HG03066 (cell line): ENCODE measurements around the gene PDE3B.
"Not testable (repeated sequence)": the region's sequence is repeated elsewhere in the genome, so short reads cannot be mapped to it uniquely, and the experiment has no call there.

ENCODE experiments used
- ATAC-seq: cut with Tn5 transposase; IDR thresholded peaks from one replicate; pipeline ENCODE4 v1.9.1; 2021; ENCODE audit warnings: low read depth; ENCODE audit not compliant: unreplicated experiment

PDE3B gene

DNA sequence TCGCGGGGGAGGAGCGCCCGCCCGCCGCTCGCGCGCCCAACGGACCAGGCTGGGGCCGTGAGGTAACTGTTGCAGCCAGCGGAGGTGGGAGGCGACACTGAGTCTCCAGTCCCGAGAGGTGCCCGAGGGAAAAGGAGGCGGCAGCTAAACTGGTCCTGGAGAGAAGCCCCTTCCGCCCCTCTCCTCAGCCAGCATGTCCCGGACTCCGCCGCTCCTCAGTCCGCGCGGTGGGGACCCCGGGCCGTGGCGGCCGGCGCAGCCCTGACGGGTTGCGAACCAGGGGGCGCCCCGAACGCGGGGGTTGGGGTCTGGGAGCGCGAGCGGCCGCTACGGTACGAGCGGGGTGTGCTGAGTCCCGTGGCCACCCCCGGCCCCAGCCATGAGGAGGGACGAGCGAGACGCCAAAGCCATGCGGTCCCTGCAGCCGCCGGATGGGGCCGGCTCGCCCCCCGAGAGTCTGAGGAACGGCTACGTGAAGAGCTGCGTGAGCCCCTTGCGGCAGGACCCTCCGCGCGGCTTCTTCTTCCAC, at the start of gene PDE3B:
TSS of gene PDE3B (plus strand) at position 108 of the 529 bp plus-strand sequence. CDS start at position 380, 272 bp downstream.
- ATAC-seq = peak; percentile 70

- not testable (repeated sequence) for ATAC-seq
Observed at GRCh38 chr11:14595261-14595660, 48.3 kb upstream of the PDE3B start.

DNA sequence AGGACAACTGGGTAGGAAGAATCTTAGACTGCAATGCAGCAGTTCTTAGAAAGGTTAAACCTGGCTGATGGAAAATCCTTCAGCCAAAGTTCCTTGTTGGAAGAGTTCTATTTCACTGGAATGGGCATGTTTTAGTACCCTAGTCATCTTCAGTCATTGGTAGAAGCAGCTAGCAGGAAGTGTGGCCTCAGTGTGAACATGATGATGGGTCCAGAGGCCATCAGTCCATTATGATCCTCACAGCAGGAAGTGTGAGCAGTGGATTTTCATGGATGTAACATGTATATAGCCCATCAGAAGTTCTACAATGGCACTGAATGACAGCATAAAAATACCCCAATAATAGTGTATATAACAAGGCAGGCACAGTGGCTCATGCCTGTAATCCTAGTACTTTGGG, 35.9 kb upstream of the PDE3B start:
- ATAC-seq = no peak

GRCh38 chr11:14609902-14610301, 33.7 kb upstream of the PDE3B start:
- ATAC-seq = no peak

DNA sequence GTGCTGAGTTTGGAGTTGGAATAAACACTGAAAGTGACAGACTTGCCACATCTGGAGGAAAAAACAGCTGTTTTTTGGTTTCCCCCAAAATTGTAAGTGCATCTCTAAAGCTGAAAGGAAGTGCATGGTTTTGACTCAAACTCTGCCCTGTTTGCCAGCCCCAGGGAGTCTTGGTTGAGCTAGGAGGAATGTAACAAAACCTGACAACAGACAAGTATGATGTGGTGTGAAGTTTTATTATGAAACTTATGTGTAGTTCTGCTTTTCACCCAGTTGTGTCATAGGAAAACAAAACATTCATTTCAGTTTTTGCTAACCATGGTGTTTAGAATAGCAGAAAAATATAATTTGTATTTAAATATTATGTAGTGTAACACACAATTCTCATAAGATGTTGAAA, 31.7 kb upstream of the PDE3B start:
- no peak for ATAC-seq

GRCh38 chr11:14612694-14613093, 30.9 kb upstream of the PDE3B start:
- no peak for ATAC-seq

- no peak for ATAC-seq
Observed at GRCh38 chr11:14614091-14614622, 29.4 kb upstream of the PDE3B start.

- no peak for ATAC-seq
Observed at GRCh38 chr11:14617241-14618027, 26.2 kb upstream of the PDE3B start.

- ATAC-seq = no peak
Observed at GRCh38 chr11:14618060-14618459, 25.5 kb upstream of the PDE3B start.

DNA sequence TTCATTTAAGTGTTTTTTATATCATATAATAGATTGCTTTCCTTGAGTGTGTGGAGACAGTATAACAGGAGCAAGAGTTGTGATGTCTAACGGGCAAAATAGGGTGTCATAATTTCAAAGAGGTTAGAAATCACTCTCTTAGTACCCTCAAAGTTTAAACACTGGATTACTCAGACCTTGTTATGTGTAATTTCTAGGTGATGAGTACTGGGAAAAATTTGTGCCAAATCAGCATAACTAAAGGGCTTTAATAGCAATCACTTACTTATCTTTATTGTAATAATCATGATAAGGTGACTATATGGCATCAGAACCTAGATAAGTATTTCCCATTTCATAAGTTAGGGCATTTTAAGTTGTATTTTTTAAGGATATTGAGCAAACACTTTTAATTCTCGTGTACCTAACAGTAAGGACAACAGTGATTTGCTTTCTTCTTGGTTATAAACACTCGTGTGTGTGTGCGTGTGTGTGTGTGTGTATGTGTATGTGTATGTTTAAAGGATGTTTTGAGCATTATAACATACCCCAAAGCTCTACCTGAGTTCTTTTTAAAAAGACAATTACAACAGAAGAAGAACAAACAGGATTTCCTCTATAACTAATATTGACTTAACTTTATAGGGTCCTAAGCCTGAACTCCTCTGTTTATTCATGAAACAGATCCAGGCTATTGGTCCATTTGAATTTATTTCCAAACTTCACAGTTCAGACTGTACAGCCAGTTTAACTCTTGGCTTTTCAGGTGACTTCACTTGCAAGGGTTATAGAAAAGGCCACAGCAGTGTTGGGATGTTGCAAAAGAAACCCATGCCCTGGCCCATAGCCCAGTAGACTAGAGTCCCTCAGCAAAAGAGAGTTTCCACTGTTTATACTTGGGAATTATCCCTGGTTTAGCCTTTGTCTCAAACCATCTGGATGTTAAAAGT, 23.7 kb upstream of the PDE3B start:
- ATAC-seq = no peak

DNA sequence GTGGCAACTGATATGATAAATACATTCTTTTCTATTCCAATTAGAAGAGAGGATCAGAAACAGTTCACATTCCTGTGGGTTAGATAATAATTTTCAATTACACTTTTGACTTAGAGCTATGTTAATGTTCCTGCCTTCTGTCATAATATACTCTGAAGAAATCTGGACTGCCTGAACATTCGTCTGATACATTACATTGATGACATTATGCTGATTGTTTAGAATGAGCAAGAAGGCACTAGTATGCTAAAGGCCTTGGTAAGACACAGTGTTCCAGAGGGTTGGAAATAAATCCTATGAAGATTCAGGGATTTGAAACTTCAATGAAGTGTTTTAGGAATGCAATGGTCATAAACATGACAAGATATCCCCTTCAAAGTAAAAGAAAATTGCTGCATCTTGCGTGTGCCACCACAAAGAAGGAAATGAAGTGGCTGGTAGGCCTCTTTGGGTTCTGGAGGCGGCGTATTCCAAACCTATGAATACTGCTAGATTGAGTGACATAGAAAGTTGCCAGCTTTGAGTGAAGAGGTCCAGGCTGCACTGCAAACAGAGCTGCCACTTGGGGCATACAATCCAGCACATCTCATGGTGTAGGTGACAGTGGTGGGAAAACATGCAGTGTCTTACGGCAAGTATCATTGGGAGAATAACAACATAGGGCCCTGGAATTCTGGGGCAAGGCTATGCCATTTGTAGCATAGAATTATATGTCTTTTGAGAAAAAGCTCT, 21.2 kb upstream of the PDE3B start:
- no peak for ATAC-seq

- no peak for ATAC-seq
Observed at GRCh38 chr11:14623036-14623435, 20.6 kb upstream of the PDE3B start.

- ATAC-seq = no peak
Observed at GRCh38 chr11:14625586-14626205, 17.9 kb upstream of the PDE3B start.

DNA sequence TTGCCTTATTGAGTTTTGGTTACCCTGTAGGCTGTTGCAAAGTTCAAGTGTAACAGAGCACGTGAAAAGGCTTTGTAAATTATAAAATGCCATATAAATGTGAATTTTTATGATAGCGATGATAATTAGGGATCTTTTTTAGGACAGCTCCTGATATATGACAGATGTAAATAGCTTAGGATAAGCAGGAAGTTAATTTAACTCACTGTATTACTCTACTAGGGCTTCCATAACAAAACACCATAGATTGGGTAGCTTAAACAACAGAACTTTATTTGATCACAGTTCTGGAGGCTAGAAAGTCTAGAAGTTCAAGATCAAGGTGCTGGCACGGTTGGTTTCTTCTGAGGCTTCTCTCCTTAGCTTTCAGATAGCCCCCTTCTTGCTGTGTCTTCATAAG, 17.0 kb upstream of the PDE3B start:
- no peak for ATAC-seq

DNA sequence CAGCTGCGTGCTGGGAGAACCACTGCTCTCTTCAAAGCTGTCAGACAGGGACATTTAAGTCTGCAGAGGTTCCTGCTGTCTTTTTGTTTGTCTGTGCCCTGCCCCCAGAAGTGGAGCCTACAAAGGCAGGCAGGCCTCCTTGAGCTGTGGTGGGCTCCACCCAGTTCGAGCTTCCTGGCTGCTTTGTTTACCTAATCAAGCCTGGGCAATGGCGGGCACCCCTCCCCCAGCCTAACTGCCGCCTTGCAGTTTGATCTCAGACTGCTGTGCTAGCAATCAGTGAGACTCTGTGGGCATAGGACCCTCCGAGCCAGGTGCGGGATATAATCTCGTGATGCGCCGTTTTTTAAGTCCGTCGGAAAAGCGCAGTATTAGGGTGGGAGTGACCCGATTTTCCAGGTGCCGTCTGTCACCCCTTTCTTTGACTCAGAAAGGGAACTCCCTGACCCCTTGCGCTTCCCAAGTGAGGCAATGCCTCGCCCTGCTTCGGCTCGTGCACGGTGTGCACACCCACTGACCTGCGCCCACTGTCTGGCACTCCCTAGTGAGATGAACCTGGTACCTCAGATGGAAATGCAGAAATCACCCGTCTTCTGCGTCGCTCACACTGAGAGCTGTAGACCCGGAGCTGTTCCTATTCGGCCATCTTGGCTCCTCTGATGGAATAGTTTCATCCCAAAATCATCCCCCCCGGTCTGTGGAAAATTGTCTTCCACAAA, 9.9 kb upstream of the PDE3B start:
- not testable (repeated sequence) for ATAC-seq

GRCh38 chr11:14634813-14635212, 8.8 kb upstream of the PDE3B start:
- ATAC-seq = no peak

- no peak for ATAC-seq
Observed at GRCh38 chr11:14635546-14635945, 8.1 kb upstream of the PDE3B start.

- no peak for ATAC-seq
Observed at GRCh38 chr11:14636119-14636518, 7.5 kb upstream of the PDE3B start.

GRCh38 chr11:14637868-14638409, 5.7 kb upstream of the PDE3B start:
- ATAC-seq = no peak
